Testis (tissue), 5 donors: ENCODE measurements around the gene GLYATL1. TPM values are rescaled to one million over a fixed set of nuclear protein-coding genes. Genes with fewer than 3 reads are reported as not detected.

ENCODE experiments used
- DNase-seq: peaks from one replicate; pipeline ENCODE4 v3.0.0-alpha.2; 2019
- H3K27ac ChIP-seq, 2 donors: fragments of 200-600 bp; sonication (generic); one replicate each; pipeline ENCODE4 v1.5.1; 2019
- H3K27me3 ChIP-seq: fragments of 200-600 bp; sonication (generic); one replicate; pipeline ENCODE4 v1.5.1; 2019
- H3K36me3 ChIP-seq: fragments of 200-600 bp; sonication (generic); one replicate; pipeline ENCODE4 v1.5.1; 2017; ENCODE audit warnings: low read depth; ENCODE audit errors: missing control alignments
- H3K4me1 ChIP-seq: fragments of 200-600 bp; sonication (generic); one replicate; pipeline ENCODE4 v1.5.1; 2019
- H3K4me3 ChIP-seq, 2 donors: fragments of 200-600 bp; sonication (generic); one replicate each; pipeline ENCODE4 v1.5.1; 2017 to 2019
- H3K9me3 ChIP-seq: fragments of 200-600 bp; sonication (generic); one replicate; pipeline ENCODE4 v1.5.1; 2017
- POLR2A ChIP-seq: fragments of 450-650 bp; IDR thresholded peaks from one replicate; pipeline ENCODE4 v1.6.1; 2017; ENCODE audit warnings: antibody characterized with exemption, mild to moderate bottlenecking, moderate library complexity
- WGBS, 2 donors: methylation state at CpG; one replicate each; pipeline ENCODE4 v1.1.5; 2018; 5-methylcytosine and 5-hydroxymethylcytosine counted together
- intact Hi-C: fragments of 100-400 bp; cut with DNase I; formaldehyde crosslinking; loops from one replicate; pipeline ENCODE4 v1.15.1; 2023; ENCODE audit warnings: low total_unique reads
- long read RNA-seq, 2 donors: transcript quantifications; one replicate each; lab custom pipeline, GENCODE V29; 2026
- polyA plus RNA-seq: library from polyadenylated mRNA; stranded (reverse); fragments of 350-450 nt; fragmentation: Illumina TruSeq; extraction: RNeasy Lipid Tissue Mini Kit (QIAGEN cat#74804); gene quantifications from one replicate; pipeline ENCODE4 v1.2.3, GENCODE V29; 2014; ENCODE audit warnings: low read depth, low replicate concordance; ENCODE audit not compliant: insufficient read depth
- total RNA-seq, 2 donors: library from RNA; depleted of rRNA; stranded (reverse); fragments of >200 nt; gene quantifications; one replicate each; pipeline ENCODE4 v1.2.3, GENCODE V29; 2016
- TF ChIP-seq, protein P1 (sequence below), 3 experiments: fragments of 450-650 bp in 2 of 3; fragments of 200-600 bp in 1 of 3; sonication (generic) in 1 of 3; IDR thresholded peaks; one replicate each; pipeline ENCODE4 v1.5.1; 2016 to 2019; ENCODE audit warnings: antibody characterized with exemption in 3 of 3, mild to moderate bottlenecking in 2 of 3, moderate library complexity in 1 of 3

Gene GLYATL1, protein sequence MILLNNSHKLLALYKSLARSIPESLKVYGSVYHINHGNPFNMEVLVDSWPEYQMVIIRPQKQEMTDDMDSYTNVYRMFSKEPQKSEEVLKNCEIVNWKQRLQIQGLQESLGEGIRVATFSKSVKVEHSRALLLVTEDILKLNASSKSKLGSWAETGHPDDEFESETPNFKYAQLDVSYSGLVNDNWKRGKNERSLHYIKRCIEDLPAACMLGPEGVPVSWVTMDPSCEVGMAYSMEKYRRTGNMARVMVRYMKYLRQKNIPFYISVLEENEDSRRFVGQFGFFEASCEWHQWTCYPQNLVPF
- total RNA-seq (1 to 10 TPM in 1 of 2 donors, not detected in 1; 1.4 TPM), polyA plus RNA-seq (0.40 TPM)
- long read RNA-seq, donor 1, result 0 reads
- long read RNA-seq, donor 2, partial matches to known transcripts, result 0 of 1 reads
- long read RNA-seq, donor 2, other reads (novel, unspliced or antisense), result 0 of 1 reads

DNA sequence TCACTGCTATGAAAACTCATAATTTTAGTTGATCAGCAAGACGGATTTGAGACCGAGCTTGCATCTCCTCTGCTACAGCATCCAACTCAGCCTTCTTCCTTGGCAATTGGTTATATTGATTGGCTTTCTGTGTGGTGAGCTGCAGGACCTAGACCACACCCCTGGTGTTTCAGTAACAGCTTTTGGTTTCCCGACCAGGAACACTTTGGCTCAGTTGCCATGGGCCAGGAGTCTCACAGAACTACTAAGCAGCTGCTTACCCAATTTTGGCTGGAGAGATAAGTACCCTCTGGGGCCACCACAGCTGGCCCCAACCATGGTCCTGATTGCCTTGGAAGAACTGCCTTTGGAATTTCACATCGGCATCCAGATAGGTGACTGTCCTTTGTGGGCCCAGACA, at the start of gene GLYATL1:
Gene GLYATL1, plus strand, starts transcription at position 212 of the 400 bp plus-strand sequence. CDS start 7,600 bp downstream, outside the sequence.
- Histone ChIP-seq H3K9me3 (no peaks in the 10 kb centered on the region), H3K4me1 (no peaks in the 10 kb centered on the region), H3K27me3 (no peaks in the 10 kb centered on the region), H3K36me3 (no peaks in the 10 kb centered on the region), H3K27ac (no peak within 1 kb of the TSS), H3K4me3 (no peak within 1 kb of the TSS)
- WGBS, 2 donors, result 81 to 88% methylated on average over 4 of the region's 4 CpGs
- TF ChIP-seq, protein P1, sequence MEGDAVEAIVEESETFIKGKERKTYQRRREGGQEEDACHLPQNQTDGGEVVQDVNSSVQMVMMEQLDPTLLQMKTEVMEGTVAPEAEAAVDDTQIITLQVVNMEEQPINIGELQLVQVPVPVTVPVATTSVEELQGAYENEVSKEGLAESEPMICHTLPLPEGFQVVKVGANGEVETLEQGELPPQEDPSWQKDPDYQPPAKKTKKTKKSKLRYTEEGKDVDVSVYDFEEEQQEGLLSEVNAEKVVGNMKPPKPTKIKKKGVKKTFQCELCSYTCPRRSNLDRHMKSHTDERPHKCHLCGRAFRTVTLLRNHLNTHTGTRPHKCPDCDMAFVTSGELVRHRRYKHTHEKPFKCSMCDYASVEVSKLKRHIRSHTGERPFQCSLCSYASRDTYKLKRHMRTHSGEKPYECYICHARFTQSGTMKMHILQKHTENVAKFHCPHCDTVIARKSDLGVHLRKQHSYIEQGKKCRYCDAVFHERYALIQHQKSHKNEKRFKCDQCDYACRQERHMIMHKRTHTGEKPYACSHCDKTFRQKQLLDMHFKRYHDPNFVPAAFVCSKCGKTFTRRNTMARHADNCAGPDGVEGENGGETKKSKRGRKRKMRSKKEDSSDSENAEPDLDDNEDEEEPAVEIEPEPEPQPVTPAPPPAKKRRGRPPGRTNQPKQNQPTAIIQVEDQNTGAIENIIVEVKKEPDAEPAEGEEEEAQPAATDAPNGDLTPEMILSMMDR (IDR thresholded peaks at IDR 0.05), result no peak
- no peak for TF ChIP-seq POLR2A
- intact Hi-C loops, result no loop called here
- no peak for DNase-seq

DNA sequence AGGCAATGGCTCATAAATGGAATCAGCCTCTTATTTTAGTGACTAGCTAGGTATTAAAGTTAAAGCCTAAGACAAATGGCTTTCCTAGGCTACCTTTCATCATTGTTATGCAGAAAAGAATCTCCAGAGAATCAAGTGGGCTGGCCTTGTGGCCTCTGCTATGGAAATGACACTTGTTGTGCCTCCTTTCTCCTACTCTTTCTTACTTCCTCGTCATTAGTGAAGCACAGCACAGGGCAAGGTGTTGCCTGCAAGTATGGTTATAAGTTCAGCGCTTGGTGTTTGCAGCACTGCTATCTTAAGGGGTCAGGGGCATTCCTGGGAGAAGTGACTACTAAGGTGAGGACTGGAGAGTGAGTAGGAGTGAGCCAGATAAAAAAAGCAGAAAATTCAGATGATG, 45.4 kb upstream of the GLYATL1 start:
- TF ChIP-seq, protein P1 (IDR thresholded peaks at IDR 0.05), result no peak
- TF ChIP-seq POLR2A, result no peak
- Histone ChIP-seq H3K27me3 (no peaks in the 10 kb centered on the region), H3K4me3 (no peak overlapping the region), H3K9me3 (no peaks in the 10 kb centered on the region), H3K4me1 (no peaks in the 10 kb centered on the region), H3K27ac (no peak overlapping the region), H3K36me3 (no peaks in the 10 kb centered on the region)
- WGBS, 2 donors, result 73 to 82% methylated on average over 2 of the region's 2 CpGs
- DNase-seq, result no peak
- intact Hi-C loops, result no loop called here

DNA sequence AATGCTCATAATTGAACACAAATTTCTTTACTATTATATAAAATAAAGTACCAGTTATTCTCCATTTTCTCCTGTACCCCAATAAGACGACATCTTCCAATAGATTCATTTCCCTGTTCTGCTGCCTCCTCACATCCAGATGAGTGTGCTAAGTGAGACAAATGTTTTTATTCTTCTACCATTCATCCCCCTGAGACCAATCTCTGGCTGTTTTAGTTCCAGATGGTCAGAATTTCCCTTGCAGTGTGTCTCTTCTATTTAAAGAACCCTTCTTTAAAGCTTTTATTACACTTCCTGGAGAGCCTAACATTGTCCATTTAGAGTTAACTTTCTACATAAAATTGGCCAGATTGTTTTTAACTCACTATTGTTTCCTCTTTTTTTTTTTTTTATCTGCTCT, 41.2 kb upstream of the GLYATL1 start:
- Histone ChIP-seq H3K27ac (no peak overlapping the region), H3K36me3 (no peaks in the 10 kb centered on the region), H3K9me3 (no peaks in the 10 kb centered on the region), H3K4me3 (no peak overlapping the region), H3K4me1 (no peaks in the 10 kb centered on the region), H3K27me3 (no peaks in the 10 kb centered on the region)
- DNase-seq, result no peak
- TF ChIP-seq POLR2A, result no peak
- TF ChIP-seq, protein P1 (IDR thresholded peaks at IDR 0.05), result no peak
- intact Hi-C loops, result no loop called here
- WGBS, 2 donors, result 69 to 78% methylated on average over 1 of the region's 1 CpG

DNA sequence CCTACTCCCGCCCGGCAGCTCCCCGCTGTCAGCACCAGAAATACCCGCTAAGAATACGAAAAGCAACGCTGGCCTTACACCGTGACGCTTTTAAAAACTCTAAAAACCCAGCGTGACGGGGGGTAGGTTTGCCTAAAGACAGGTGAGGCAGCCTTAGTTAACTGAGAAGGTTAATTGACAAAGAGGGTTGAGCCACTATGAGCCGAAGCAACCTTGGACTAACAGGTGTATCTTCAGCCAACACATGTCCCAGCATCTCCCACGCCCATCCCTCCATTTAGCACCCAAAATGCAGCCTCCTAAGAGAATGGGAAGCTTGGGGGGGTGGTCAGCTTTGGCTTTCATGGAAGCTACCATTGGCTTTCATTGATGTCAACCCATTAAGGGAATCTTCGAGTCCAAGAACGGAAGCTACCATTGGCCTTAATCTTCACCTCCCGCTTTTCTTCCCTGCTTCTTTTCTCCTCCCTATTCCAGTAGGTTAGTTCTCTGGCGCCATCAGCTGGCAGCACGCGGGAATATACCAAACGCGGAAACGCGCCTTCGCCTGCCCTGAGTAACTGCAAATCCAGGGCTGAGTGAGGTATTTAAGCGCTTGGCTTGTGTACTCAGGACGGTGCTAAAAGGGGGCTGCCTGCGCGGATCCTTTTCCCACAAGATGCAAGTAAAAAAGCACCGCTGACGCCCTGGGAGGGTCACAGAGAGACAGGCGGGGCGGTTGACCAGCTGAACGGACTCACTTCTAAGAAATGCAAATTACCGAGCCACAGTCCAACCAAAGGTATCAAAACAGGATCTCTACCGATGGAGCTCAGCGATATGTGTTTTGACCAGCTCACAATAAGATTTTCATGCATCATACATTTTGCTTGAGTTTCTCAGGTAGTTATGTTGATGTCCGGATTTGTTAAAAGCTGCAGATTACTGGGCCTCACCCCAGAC, 38.5 kb upstream of the GLYATL1 start:
- Histone ChIP-seq H3K27me3 (no peaks in the 10 kb centered on the region), H3K4me1 (peaks cover 3% of the 10 kb centered on the region), H3K9me3 (no peaks in the 10 kb centered on the region), H3K27ac (no peak overlapping the region), H3K36me3 (no peaks in the 10 kb centered on the region), H3K4me3 (peak overlapping the region; percentile 25 to 26)
- TF ChIP-seq POLR2A, result no peak
- TF ChIP-seq, protein P1 (IDR thresholded peaks at IDR 0.05), result peak in 1 of 3 experiments; percentile 57
- intact Hi-C loops, result no loop called here
- peak; percentile 89 for DNase-seq
- WGBS, 2 donors, result 23 to 31% methylated on average over 36 of the region's 36 CpGs
